H1 (cell line): Measurements from ENCODE around the gene HTR1D. TPM values are rescaled to one million over a fixed set of nuclear protein-coding genes. Genes with fewer than 3 reads are reported as not detected.

Source experiments
- CTCF ChIA-PET: fragments of 300-600 bp; sonication (Branson Sonifier 250); formaldehyde crosslinking; loops from one replicate; lab custom pipeline; 2021; ENCODE audit not compliant: partially characterized antibody; lab: Charles Lee
- POLR2A ChIA-PET: fragments of 300-600 bp; sonication (Branson Sonifier 250); formaldehyde crosslinking; loops from one replicate; lab custom pipeline; 2021; ENCODE audit warnings: inconsistent platforms; ENCODE audit not compliant: partially characterized antibody; lab: Charles Lee
- DNase-seq, 2 experiments: peaks; one replicate each; pipeline versions ENCODE4 v3.0.0 to v3.0.0-alpha.2; 2010 to 2022; ENCODE audit warnings: low spot score in 2 of 2, low read depth in 1 of 2, mixed read lengths in 1 of 2
- FAIRE-seq: peaks from 2 replicates; lab custom pipeline; 2011; peaks lifted over from hg19 to GRCh38; lab: Jason Lieb, UNC
- H2AFZ ChIP-seq: 2 replicates; pipeline ENCODE4 v1.8.1; 2012; ENCODE audit warnings: low read length, inconsistent platforms
- H2AK5ac ChIP-seq: 2 replicates; pipeline ENCODE4 v1.6.1; 2013; ENCODE audit warnings: low read depth, low read length
- H2BK120ac ChIP-seq: replicated peaks from 2 replicates; pipeline ENCODE3; 2013; ENCODE audit warnings: low read depth, low read length, inconsistent platforms
- H2BK12ac ChIP-seq: 2 replicates; pipeline ENCODE4 v1.6.1; 2013; ENCODE audit warnings: low read depth, low read length
- H2BK15ac ChIP-seq: 2 replicates; pipeline ENCODE4 v1.6.1; 2013; ENCODE audit warnings: low read length
- H2BK20ac ChIP-seq: 2 replicates; pipeline ENCODE4 v1.6.1; 2013; ENCODE audit warnings: low read length
- H2BK5ac ChIP-seq: 2 replicates; pipeline ENCODE4 v1.6.1; 2013; ENCODE audit warnings: low read depth, low read length
- H3K14ac ChIP-seq: 2 replicates; pipeline ENCODE4 v1.6.1; 2013; ENCODE audit warnings: inconsistent platforms; ENCODE audit not compliant: insufficient read length
- H3K18ac ChIP-seq: 2 replicates; pipeline ENCODE4 v1.6.1; 2013; ENCODE audit warnings: low read length; ENCODE audit errors: extremely low read depth
- H3K23ac ChIP-seq: 2 replicates; pipeline ENCODE4 v1.6.1; 2013; ENCODE audit warnings: inconsistent platforms; ENCODE audit not compliant: insufficient read length
- H3K23me2 ChIP-seq: 2 replicates; pipeline ENCODE4 v1.6.1; 2013; ENCODE audit warnings: low read depth, low read length
- H3K27ac ChIP-seq: 2 replicates; pipeline ENCODE4 v1.6.1; 2011; ENCODE audit warnings: low read depth, low read length, inconsistent platforms
- H3K27me3 ChIP-seq, 4 experiments: replicated peaks in 1 of 4; 1 replicate in 1 of 4; 2 replicates in 3 of 4; pipeline versions ENCODE4 v1.6.1 to v1.8.1; 2011 to 2013; ENCODE audit warnings: low read length in 3 of 4, mild to moderate bottlenecking in 3 of 4, inconsistent platforms in 2 of 4, mixed read lengths in 2 of 4, moderate library complexity in 1 of 4; ENCODE audit not compliant: control insufficient read depth in 3 of 4, insufficient read depth in 3 of 4; ENCODE audit errors: extremely low read depth in 1 of 4
- H3K36me3 ChIP-seq, 4 experiments: 2 replicates each; pipeline versions ENCODE4 v1.6.1 to v1.8.1; 2011 to 2013; ENCODE audit warnings: mild to moderate bottlenecking in 4 of 4, low read length in 3 of 4, moderate library complexity in 2 of 4, control low read depth in 1 of 4, inconsistent platforms in 1 of 4; ENCODE audit not compliant: insufficient read depth in 4 of 4, control insufficient read depth in 2 of 4
- H3K4ac ChIP-seq: replicated peaks from 2 replicates; pipeline ENCODE3; 2013; ENCODE audit warnings: low read length, low read depth, mixed read lengths, inconsistent platforms; ENCODE audit not compliant: insufficient read length
- H3K4me1 ChIP-seq, 4 experiments: replicated peaks in 1 of 4; 1 replicate in 1 of 4; 2 replicates in 3 of 4; pipeline versions ENCODE4 v1.6.1 to v1.8.1; 2011 to 2013; ENCODE audit warnings: low read length in 3 of 4, inconsistent platforms in 2 of 4, mixed read lengths in 1 of 4; ENCODE audit not compliant: insufficient read depth in 4 of 4, control insufficient read depth in 3 of 4
- H3K4me2 ChIP-seq, 2 experiments: 2 replicates each; pipeline versions ENCODE4 v1.6.1 to v1.8.1; 2011 to 2013; ENCODE audit warnings: low read depth in 2 of 2, low read length in 2 of 2, control low read depth in 1 of 2, inconsistent platforms in 1 of 2, mild to moderate bottlenecking in 1 of 2; ENCODE audit not compliant: insufficient read depth in 1 of 2
- H3K4me3 ChIP-seq, 4 experiments: fragments of 200-600, 300-600 bp in 1 of 4; sonication (generic), shearing (Covaris generic), sonication (Bioruptor Twin) in 1 of 4; 2 replicates each; pipeline versions ENCODE4 v1.5.1 to v1.8.1; 2011 to 2016; ENCODE audit warnings: low read length in 4 of 4, low read depth in 3 of 4, control low read depth in 2 of 4, inconsistent platforms in 2 of 4, mild to moderate bottlenecking in 2 of 4, mixed read lengths in 1 of 4, moderate library complexity in 1 of 4; ENCODE audit not compliant: insufficient read depth in 2 of 4; ENCODE audit errors: extremely low read depth in 1 of 4
- H3K56ac ChIP-seq: replicated peaks from 2 replicates; pipeline ENCODE3; 2013; ENCODE audit warnings: low read depth, mild to moderate bottlenecking, mixed read lengths, low read length, inconsistent platforms; ENCODE audit not compliant: insufficient read length
- H3K79me1 ChIP-seq: 2 replicates; pipeline ENCODE4 v1.6.1; 2013; ENCODE audit warnings: low read depth, low read length, control low read depth
- H3K79me2 ChIP-seq, 2 experiments: 2 replicates each; pipeline versions ENCODE4 v1.6.1 to v1.8.1; 2012 to 2013; ENCODE audit warnings: low read length in 2 of 2, mild to moderate bottlenecking in 2 of 2, inconsistent platforms in 1 of 2; ENCODE audit not compliant: insufficient read depth in 2 of 2, control insufficient read depth in 1 of 2
- H3K9ac ChIP-seq, 4 experiments: replicated peaks in 1 of 4; 1 replicate in 1 of 4; 2 replicates in 3 of 4; pipeline versions ENCODE4 v1.6.1 to v1.8.1; 2011 to 2013; ENCODE audit warnings: low read depth in 3 of 4, low read length in 3 of 4, control low read depth in 2 of 4, mild to moderate bottlenecking in 2 of 4, moderate library complexity in 2 of 4, inconsistent platforms in 1 of 4; ENCODE audit errors: extremely low read depth in 1 of 4
- H3K9me3 ChIP-seq, 2 experiments: 2 replicates each; pipeline versions ENCODE4 v1.6.1 to v1.8.1; 2012 to 2013; ENCODE audit warnings: mild to moderate bottlenecking in 2 of 2, moderate library complexity in 2 of 2, control low read depth in 1 of 2, inconsistent platforms in 1 of 2, low read depth in 1 of 2, low read length in 1 of 2, mixed read lengths in 1 of 2; ENCODE audit not compliant: insufficient read depth in 2 of 2
- H4K20me1 ChIP-seq, 2 experiments: replicated peaks in 1 of 2; 2 replicates each; pipeline versions ENCODE3 to v1.8.1; 2011 to 2013; ENCODE audit warnings: inconsistent platforms in 2 of 2, low read length in 2 of 2, mild to moderate bottlenecking in 1 of 2; ENCODE audit not compliant: insufficient read depth in 2 of 2, control insufficient read depth in 1 of 2
- H4K5ac ChIP-seq: 2 replicates; pipeline ENCODE4 v1.6.1; 2013; ENCODE audit warnings: low read length, low read depth, mixed read lengths, inconsistent platforms; ENCODE audit not compliant: insufficient read length
- H4K8ac ChIP-seq: 2 replicates; pipeline ENCODE4 v1.8.0; 2013; ENCODE audit warnings: mild to moderate bottlenecking, moderate library complexity, low read length, inconsistent platforms; ENCODE audit not compliant: insufficient read depth; ENCODE audit errors: extremely low read depth
- H4K91ac ChIP-seq: replicated peaks from 2 replicates; pipeline ENCODE3; 2013; ENCODE audit warnings: low read length, mixed read lengths, inconsistent platforms; ENCODE audit not compliant: insufficient read length
- BRCA1 ChIP-seq: IDR thresholded peaks from 2 replicates; pipeline ENCODE4 v1.6.1; 2012; ENCODE audit warnings: low read depth, low read length, improper control_type of control experiment
- JUND ChIP-seq: IDR thresholded peaks from 2 replicates; pipeline ENCODE4 v1.6.1; 2011; ENCODE audit warnings: mild to moderate bottlenecking, improper control_type of control experiment, low read length
- KDM4A ChIP-seq: IDR thresholded peaks from one replicate; pipeline ENCODE4 v1.7.1; 2012; ENCODE audit warnings: low read depth, mild to moderate bottlenecking, moderate library complexity, low read length, inconsistent platforms; ENCODE audit not compliant: severe bottlenecking
- MAFK ChIP-seq: IDR thresholded peaks from 2 replicates; pipeline ENCODE4 v1.6.1; 2012; ENCODE audit warnings: low read depth, mild to moderate bottlenecking, improper control_type of control experiment, low read length
- RAD21 ChIP-seq, 2 experiments: IDR thresholded peaks in 1 of 2; conservative IDR thresholded peaks in 1 of 2; 2 replicates each; pipeline ENCODE4 v1.6.1; 2011; ENCODE audit warnings: low read depth in 2 of 2, low read length in 2 of 2, improper control_type of control experiment in 1 of 2, inconsistent platforms in 1 of 2, mild to moderate bottlenecking in 1 of 2, moderate library complexity in 1 of 2
- RBBP5 ChIP-seq: IDR thresholded peaks from 2 replicates; pipeline ENCODE4 v1.7.1; 2012; ENCODE audit warnings: low read depth, mild to moderate bottlenecking, inconsistent platforms, low read length, moderate library complexity, borderline replicate concordance
- RNF2 ChIP-seq: fragments of 200-900, 300-1000 bp; sonication (generic); IDR thresholded peaks from 2 replicates; pipeline ENCODE4 v1.7.1; 2016; ENCODE audit warnings: borderline replicate concordance, low read depth, mild to moderate bottlenecking, antibody characterized with exemption, low read length; ENCODE audit not compliant: poor library complexity, severe bottlenecking; ENCODE audit errors: missing control alignments
- SIX5 ChIP-seq: IDR thresholded peaks from 2 replicates; pipeline ENCODE4 v1.6.1; 2011; ENCODE audit warnings: mild to moderate bottlenecking, low read depth, low read length
- SP1 ChIP-seq: IDR thresholded peaks from 2 replicates; pipeline ENCODE4 v1.6.1; 2011; ENCODE audit warnings: low read depth, low read length
- TAF7 ChIP-seq: optimal IDR thresholded peaks from 2 replicates; pipeline ENCODE3; 2011; ENCODE audit warnings: low read depth, mild to moderate bottlenecking, inconsistent platforms, low read length, moderate library complexity, borderline replicate concordance
- WGBS, 2 experiments: shearing (Covaris generic) in 1 of 2; methylation state at CpG; one replicate each; pipeline versions ENCODE4 v1.1.6 to v1.1.7; 2013 to 2015; ENCODE audit warnings: low lambda C conversion rate in 2 of 2, mixed read lengths in 2 of 2, inconsistent platforms in 1 of 2, low coverage in 1 of 2, missing lambda C conversion rate in 1 of 2; ENCODE audit not compliant: insufficient replicate concordance in 2 of 2, insufficient coverage in 1 of 2, insufficient read length in 1 of 2; ENCODE audit errors: extremely low coverage in 1 of 2, missing lambda C conversion rate in 1 of 2; 5-methylcytosine and 5-hydroxymethylcytosine counted together
- polyA plus RNA-seq, 7 experiments: library from polyadenylated mRNA; depleted of rRNA in 3 of 7; stranded (reverse) in 5 of 7; unstranded in 2 of 7; fragments of >200 nt in 5 of 7; fragments of 200-250 nt in 2 of 7; gene quantifications; 1 replicate in 5 of 7; 2 replicates in 1 of 7; 4 replicates in 1 of 7; pipeline versions ENCODE4 v1.2.1 to v1.2.3, GENCODE V29; 2011 to 2013; ENCODE audit warnings: missing spikeins in 2 of 7, mixed read lengths in 2 of 7
- total RNA-seq: library from RNA; stranded (reverse); fragmentation: NEBNext Ultra II Directional; extraction: Animal tissue kit (Norgen Biotek cat#: 25700); gene quantifications from 2 replicates; pipeline ENCODE4 v1.2.1, GENCODE V29; 2021
- TF ChIP-seq, protein P1 (sequence below), 3 experiments: IDR thresholded peaks; 1 replicate in 2 of 3; 2 replicates in 1 of 3; pipeline versions ENCODE4 v1.5.1 to v1.6.1; 2011; ENCODE audit warnings: low read length in 3 of 3, mild to moderate bottlenecking in 3 of 3, inconsistent platforms in 2 of 3, low read depth in 1 of 3, moderate library complexity in 1 of 3; ENCODE audit not compliant: insufficient read depth in 1 of 3; ENCODE audit errors: control extremely low read depth in 1 of 3

Gene HTR1D
- total and polyA plus RNA-seq, 2 of the 8 experiments (the other 6 are each of a cell fraction or from before 2014, with no cell fraction given): 8.8 to 11.5 TPM

DNA sequence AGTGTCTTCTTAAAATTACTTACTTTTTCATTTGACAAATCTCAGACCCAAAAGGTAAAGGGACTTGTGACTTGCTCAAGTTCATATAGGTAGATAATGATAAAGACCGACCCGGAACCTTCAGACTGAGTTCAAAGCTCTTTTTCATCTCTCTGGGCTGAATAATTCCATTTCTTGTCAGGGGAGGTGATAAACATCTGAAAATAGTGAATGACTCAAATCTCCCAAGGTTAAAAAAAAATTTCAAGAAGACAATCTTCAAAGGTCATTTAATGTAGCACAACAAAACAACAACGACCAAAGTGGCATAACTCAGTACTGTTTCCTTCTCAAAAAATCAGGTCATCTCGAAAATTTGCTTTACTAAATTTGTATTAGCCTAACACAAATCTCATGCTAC lies 69.2 kb downstream of the HTR1D start:
- Histone ChIP-seq H4K8ac (no peak overlapping the region), H2BK120ac (no peak overlapping the region), H3K23ac (no peak overlapping the region), H3K9me3 (no peaks in the 10 kb centered on the region), H4K20me1 (peaks cover 10 to 11% of the 10 kb centered on the region in 2 experiments), H3K27ac (no peak overlapping the region), H3K4ac (no peak overlapping the region), H3K4me2 (no peak overlapping the region), H3K14ac (no peak overlapping the region), H3K9ac (no peak overlapping the region), H3K18ac (no peak overlapping the region), H4K5ac (no peak overlapping the region), H3K36me3 (peaks cover 0 to 2% (median 0%) of the 10 kb centered on the region in 4 experiments; a peak in 1 of 8 replicates), H3K79me2 (peaks cover 11 to 93% of the 10 kb centered on the region in 2 experiments; a peak in 3 of 4 replicates), H4K91ac (no peak overlapping the region), H2AK5ac (no peak overlapping the region), H2BK5ac (no peak overlapping the region), H3K27me3 (no peaks in the 10 kb centered on the region), H3K4me1 (no peaks in the 10 kb centered on the region), H2BK15ac (no peak overlapping the region), H3K79me1 (peaks cover 5% of the 10 kb centered on the region; the same call in 1 of the 2 replicates), H2BK20ac (no peak overlapping the region), H3K4me3 (no peak overlapping the region), H2AFZ (no peak overlapping the region), H3K56ac (no peak overlapping the region), H2BK12ac (no peak overlapping the region), H3K23me2 (no peaks in the 10 kb centered on the region)
- 91% methylated on average over 4 of the region's 4 CpGs; no CpG with 5 or more reads in 1 of the 2 experiments for WGBS, 2 experiments
- CTCF ChIA-PET: interaction anchor here (0.7 to 1.6 kb wide), 2 partner anchors 36 to 45 kb away, joined by 3 read pairs; no protein-coding TSS in a partner anchor
- POLR2A ChIA-PET: no interaction called here
- no peak for DNase-seq
- FAIRE-seq: no peak
- TF ChIP-seq RAD21 (IDR thresholded peaks at IDR 0.05 in 1 of 2, conservative IDR thresholded peaks at IDR 0.05 in 1 of 2; ENCODE audit: low read depth in 2 of 2, low read length in 2 of 2) (no peak), TAF7 (no peak), MAFK (no peak), RNF2 (no peak), BRCA1 (no peak), RBBP5 (no peak), SP1 (no peak), SIX5 (no peak), KDM4A (no peak), JUND (no peak)
- TF ChIP-seq, protein P1, sequence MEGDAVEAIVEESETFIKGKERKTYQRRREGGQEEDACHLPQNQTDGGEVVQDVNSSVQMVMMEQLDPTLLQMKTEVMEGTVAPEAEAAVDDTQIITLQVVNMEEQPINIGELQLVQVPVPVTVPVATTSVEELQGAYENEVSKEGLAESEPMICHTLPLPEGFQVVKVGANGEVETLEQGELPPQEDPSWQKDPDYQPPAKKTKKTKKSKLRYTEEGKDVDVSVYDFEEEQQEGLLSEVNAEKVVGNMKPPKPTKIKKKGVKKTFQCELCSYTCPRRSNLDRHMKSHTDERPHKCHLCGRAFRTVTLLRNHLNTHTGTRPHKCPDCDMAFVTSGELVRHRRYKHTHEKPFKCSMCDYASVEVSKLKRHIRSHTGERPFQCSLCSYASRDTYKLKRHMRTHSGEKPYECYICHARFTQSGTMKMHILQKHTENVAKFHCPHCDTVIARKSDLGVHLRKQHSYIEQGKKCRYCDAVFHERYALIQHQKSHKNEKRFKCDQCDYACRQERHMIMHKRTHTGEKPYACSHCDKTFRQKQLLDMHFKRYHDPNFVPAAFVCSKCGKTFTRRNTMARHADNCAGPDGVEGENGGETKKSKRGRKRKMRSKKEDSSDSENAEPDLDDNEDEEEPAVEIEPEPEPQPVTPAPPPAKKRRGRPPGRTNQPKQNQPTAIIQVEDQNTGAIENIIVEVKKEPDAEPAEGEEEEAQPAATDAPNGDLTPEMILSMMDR (IDR thresholded peaks at IDR 0.05; ENCODE audit: control extremely low read depth in 1 of 3, insufficient read depth in 1 of 3, low read depth in 1 of 3, low read length in 3 of 3): no peak
